22Rv1 (cell line): ENCODE results near the gene TMTC2.

Source experiments
- ZFX ChIP-seq: fragments of 450-650 bp; IDR thresholded peaks from 2 replicates; pipeline ENCODE4 v1.6.1; 2017; ENCODE audit warnings: antibody characterized with exemption, borderline replicate concordance
- TF ChIP-seq, protein P1 (sequence below): fragments of 450-650 bp; IDR thresholded peaks from 2 replicates; pipeline ENCODE4 v1.5.1; 2017; ENCODE audit warnings: mild to moderate bottlenecking

DNA sequence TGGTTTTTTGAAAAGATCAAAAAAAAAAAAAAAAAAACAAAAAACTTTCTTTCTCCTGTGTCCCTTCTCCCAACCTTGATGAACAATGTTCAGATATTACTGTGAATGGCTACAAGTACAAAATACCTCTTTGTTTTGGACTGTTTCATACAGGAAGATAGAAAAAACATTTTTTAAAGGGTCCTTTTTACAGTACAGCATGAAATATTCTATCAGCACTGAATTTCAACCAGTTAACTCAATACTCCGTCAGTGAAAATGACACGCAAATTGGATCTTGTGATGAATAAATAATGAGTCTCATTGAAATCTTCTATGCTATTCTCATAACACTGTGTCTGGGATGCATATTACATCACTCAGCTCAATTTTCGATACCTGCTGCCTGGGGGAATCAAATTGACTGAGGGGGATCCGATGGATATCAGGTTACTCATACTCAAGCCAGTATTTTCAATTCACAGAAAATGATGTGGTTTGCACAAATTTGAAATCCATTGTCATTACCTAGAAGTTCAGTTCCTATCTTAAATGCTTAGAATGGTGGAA lies 179.6 kb downstream of the TMTC2 start:
- TF ChIP-seq, protein P1, sequence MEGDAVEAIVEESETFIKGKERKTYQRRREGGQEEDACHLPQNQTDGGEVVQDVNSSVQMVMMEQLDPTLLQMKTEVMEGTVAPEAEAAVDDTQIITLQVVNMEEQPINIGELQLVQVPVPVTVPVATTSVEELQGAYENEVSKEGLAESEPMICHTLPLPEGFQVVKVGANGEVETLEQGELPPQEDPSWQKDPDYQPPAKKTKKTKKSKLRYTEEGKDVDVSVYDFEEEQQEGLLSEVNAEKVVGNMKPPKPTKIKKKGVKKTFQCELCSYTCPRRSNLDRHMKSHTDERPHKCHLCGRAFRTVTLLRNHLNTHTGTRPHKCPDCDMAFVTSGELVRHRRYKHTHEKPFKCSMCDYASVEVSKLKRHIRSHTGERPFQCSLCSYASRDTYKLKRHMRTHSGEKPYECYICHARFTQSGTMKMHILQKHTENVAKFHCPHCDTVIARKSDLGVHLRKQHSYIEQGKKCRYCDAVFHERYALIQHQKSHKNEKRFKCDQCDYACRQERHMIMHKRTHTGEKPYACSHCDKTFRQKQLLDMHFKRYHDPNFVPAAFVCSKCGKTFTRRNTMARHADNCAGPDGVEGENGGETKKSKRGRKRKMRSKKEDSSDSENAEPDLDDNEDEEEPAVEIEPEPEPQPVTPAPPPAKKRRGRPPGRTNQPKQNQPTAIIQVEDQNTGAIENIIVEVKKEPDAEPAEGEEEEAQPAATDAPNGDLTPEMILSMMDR = no peak
- TF ChIP-seq ZFX = no peak
